Activated CD8-positive, alpha-beta memory T cell treated with anti-CD3 and anti-CD28 coated beads for 4 hours (primary cell): Measurements from ENCODE around the gene AFAP1L1.

Experiments
- DNase-seq, 2 donors: peaks; one replicate each; pipeline ENCODE4 v3.0.0-alpha.2; 2020; ENCODE audit warnings: low read depth in 2 of 2

The AFAP1L1 gene

DNA sequence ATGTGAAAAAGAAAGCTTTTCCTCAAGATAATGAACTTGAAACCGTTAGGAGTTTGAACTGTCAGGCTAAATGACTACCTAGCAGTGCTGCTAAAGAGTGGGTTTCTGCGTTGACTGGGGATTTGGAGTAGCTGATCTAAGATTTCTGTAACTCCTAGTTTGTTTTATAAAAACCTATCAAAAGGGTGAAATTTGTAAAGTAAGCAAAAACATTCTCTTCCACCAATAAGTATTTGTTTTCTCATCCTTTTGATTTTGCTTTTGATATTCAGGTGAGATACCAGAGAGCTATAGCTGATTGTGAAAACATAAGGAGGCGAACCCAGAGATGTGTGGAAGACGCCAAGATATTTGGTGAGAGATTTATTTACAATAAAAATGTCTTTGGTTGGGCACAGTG lies 77.7 kb downstream of the AFAP1L1 start:
- no peak for DNase-seq

GRCh38 chr5:149352169-149352568 lies 80.5 kb downstream of the AFAP1L1 start:
- DNase-seq: no peak

- no peak for DNase-seq
Measured at GRCh38 chr5:149353911-149354310, 82.3 kb downstream of the AFAP1L1 start.

GRCh38 chr5:149355688-149356087 lies 84.0 kb downstream of the AFAP1L1 start:
- no peak for DNase-seq

GRCh38 chr5:149356391-149356790 lies 84.7 kb downstream of the AFAP1L1 start:
- no peak for DNase-seq

- peak; percentile 79 to 95 for DNase-seq
Measured at GRCh38 chr5:149357370-149358293, 86.0 kb downstream of the AFAP1L1 start, which contains the start of gene PCYOX1L. TSS of gene PCYOX1L (plus strand) at chr5:149358046. CDS start at chr5:149358069, 23 bp downstream.

- no peak for DNase-seq
Measured at GRCh38 chr5:149358294-149358651, 86.6 kb downstream of the AFAP1L1 start.

- no peak for DNase-seq
Measured at GRCh38 chr5:149358868-149359495, 87.3 kb downstream of the AFAP1L1 start.

GRCh38 chr5:149360272-149360671 lies 88.6 kb downstream of the AFAP1L1 start:
- DNase-seq: no peak

GRCh38 chr5:149362541-149362940 lies 90.9 kb downstream of the AFAP1L1 start:
- no peak for DNase-seq

- no peak for DNase-seq
Measured at GRCh38 chr5:149363358-149363757, 91.7 kb downstream of the AFAP1L1 start.

GRCh38 chr5:149363936-149364335 lies 92.3 kb downstream of the AFAP1L1 start:
- DNase-seq: no peak

GRCh38 chr5:149364719-149365118 lies 93.1 kb downstream of the AFAP1L1 start:
- DNase-seq: no peak

- DNase-seq: no peak
Measured at GRCh38 chr5:149365418-149365817, 93.8 kb downstream of the AFAP1L1 start.

DNA sequence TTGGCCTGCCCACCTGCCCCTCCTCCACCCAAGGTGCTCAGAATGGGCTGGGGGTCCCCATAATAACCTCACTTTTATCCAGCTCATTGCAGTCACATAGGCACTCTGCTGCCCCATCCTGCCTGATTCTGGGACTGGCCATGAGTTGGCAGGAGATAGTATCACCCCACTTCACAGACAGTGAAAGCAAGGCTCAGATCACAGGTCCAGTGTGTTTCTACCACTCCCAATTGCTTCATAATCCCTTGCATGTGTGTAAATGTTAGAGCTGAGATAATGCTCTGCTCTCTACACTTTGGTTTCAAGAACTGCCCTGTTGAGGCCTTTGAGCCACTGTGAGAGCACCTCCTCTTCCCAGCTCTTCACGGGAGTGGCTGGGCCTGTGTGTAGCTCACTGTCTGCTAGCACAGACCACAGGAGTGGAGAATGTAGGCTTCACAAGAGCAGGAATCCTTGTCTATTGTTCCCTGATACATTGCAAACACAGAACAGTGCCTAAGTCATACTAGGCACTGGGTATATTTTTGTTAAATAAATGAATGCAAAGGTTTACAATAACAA lies 94.6 kb downstream of the AFAP1L1 start:
- no peak for DNase-seq

- DNase-seq: no peak
Measured at GRCh38 chr5:149367249-149367971, 95.8 kb downstream of the AFAP1L1 start.

- DNase-seq: no peak
Measured at GRCh38 chr5:149367972-149368645, 96.5 kb downstream of the AFAP1L1 start.

DNA sequence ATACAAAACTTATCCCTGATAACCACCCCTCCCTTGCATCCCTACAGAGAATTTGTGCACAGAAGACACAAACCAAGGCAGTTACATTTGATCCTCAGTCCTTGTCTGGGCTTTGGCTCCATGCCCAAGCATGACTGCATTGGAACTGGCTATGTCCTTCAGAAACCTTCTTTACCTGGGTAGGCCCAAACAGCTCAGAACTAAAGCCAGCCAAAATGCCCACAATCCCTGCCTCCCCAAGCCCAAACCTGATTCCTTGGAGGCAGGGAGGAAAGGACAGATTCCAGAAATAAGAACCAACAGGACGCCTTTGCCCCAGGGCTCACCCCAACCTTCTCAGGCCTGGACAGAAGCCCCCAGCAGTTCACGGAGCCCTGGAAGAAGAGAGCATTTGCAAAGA lies 99.2 kb downstream of the AFAP1L1 start:
- no peak for DNase-seq

DNA sequence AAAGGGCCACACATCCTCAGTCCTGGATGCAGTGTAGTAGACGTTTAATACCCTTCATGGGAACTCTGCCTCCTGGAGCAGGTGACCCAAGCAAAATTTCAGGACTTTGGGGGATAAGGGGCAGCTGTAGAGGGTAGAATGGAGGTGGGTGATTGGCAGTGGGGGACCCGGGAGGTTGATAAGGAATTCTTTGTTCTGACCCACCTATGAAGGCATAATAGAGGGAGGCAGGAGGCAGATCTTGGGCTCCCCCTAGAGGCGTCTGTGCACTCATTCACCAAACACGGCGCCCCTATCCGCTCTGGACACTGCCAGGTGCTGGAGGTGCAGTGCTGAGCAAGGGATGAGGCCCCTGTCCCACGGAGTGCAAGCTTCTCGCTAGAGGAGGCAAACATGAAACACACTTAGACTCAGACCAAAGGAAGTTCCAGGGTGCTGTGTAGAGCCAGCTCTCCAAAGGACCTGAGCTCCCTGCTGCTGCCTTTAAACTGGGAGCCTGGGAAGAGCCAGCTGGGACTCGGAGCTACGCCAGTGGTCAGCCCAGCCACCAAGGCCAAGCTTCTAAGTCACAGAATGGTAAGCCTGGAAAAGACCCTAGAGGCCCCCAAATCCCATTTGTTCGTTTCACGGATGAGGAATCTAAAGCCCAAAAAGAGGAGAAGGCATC lies 99.8 kb downstream of the AFAP1L1 start:
- peak; percentile 36 to 46 for DNase-seq

DNA sequence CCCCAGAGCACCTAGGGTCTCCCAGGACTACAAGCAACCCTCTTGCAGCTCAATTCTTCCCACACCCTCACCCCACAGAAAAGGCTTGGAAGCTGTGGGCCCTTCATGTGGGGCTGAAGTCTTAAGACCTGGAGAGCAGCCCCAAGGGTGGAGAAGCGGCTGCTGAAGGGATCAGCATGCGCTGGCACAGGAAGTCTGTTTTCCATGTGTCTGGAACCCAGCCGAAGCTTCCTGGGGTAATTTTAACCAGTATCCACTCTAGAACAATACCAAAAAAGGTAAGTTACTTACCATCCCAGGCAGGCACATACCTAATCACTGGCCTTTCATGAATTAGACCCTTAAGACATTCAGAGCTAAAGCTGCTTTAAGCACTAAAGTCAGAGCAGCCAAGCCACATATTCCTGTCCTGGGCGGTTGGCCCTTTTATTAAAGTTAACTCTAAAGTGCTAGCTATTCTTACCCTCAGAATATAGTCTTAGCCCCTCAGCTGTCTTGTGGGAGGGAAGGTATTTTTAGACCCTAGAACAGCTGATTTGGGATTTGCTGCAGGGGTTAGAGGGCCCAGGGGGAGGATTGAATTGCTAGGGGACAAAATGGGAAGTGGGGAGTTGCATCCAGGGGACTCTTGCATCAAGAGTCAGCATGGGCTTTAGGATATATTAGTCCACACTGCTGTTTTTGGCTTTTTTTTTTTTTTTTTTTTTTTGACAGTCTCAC lies 100.6 kb downstream of the AFAP1L1 start:
- no peak for DNase-seq
